Measurements from ENCODE around the gene NMNAT3.

NMNAT3 gene

DNA sequence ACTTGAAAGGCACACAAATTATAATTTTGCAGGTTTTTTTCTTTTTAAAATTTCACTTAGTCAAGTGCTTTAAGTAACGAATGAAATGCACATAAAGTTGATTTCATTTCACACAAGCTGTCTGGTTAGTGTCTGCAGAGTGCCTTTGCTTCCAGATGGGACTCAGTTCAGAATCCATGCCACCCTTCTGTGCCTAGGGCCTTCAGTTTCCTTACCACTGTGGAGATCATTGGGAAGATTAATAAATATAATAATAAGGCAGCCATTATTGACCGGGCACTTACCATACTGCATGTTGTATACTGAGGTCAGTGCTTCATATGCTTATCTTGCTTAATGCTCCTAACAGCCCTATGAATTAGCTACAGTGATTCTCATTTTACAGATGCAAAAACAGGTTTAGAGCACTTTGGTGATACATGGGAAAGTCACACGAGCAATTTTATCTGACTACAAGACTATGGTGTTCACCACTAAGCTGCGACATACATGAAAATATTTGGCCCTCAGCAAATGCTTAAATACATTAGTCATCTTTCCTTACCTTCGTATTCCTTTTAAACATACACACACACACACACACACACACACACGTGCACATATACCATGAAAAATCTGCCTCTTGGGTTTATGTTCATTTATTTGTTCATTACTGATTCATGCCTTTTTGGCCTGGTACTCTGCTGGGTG, 3.1 kb downstream of the NMNAT3 start:
- no peak for DNase-seq

DNA sequence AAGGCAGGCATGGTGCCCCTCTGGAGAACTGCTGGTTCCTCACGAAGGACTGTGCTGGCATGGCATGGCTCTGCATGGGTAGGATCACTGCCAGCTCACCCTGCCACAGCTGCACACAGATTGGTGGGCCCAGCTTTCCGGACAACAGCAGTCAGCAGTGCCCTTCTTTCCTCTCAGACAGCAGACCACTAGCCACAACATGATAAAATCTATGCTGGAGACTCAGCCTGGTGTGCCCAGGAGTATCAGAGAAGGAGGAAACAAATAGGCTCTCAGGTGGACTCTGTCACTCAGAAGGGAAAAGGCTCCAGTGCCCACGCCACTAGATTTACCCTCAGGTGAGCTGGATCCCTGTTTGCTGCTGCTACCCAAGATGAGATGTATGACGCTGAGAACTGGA, 4.9 kb downstream of the NMNAT3 start:
- no peak for DNase-seq

- no peak for DNase-seq
Observed at GRCh38 chr3:139671863-139672646, 5.7 kb downstream of the NMNAT3 start.

DNA sequence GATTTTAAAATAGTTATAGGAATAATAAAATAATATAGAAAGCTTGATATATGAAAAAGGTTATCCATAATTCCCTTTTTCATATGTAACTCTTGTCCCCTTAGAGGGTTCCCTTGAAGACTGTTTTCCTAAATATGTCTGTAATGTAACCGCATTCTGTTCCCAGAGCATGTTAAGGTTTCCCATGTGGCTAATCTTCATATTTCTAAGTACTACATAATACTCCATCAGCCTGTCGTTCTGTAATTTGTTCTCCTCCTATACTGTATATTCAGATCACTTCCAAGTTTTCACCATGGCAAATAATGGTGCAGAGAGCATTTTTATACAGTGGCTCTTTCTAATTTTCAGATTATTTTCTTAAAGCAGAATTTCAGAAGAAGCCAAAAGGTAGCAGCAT, 6.7 kb downstream of the NMNAT3 start:
- DNase-seq = no peak

DNA sequence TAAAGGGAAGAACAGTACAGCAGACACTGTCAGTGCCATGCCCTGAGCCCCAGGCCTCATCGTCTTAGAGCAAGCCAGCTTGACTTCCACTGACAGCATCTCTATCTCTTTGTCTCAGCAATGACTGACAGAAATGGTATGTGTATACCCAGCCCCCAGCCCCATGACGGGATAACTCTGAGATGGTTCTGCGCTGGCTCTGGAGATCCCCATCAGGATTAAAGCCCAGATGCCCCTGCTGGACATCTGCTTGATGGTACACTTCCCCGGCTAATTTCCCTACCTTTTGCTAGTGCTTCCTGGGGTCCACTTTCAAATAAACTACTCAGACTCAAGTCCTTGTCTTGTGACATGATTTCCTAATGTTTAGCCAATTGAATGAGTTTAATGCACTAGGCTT, 7.6 kb downstream of the NMNAT3 start:
- no peak for DNase-seq

- no peak for DNase-seq
Observed at GRCh38 chr3:139668332-139668731, 9.4 kb downstream of the NMNAT3 start.

- no peak for DNase-seq
Observed at GRCh38 chr3:139664958-139665357, 12.8 kb downstream of the NMNAT3 start.

GRCh38 chr3:139660269-139660668, 17.5 kb downstream of the NMNAT3 start:
- no peak for DNase-seq

- DNase-seq = no peak
Observed at GRCh38 chr3:139659511-139659910, 18.3 kb downstream of the NMNAT3 start.

GRCh38 chr3:139657936-139658335, 19.8 kb downstream of the NMNAT3 start:
- DNase-seq = no peak

- no peak for DNase-seq
Observed at GRCh38 chr3:139657434-139657833, 20.3 kb downstream of the NMNAT3 start.

- no peak for DNase-seq
Observed at GRCh38 chr3:139655909-139656595, 21.7 kb downstream of the NMNAT3 start.

GRCh38 chr3:139654637-139655365, 23.0 kb downstream of the NMNAT3 start:
- no peak for DNase-seq

DNA sequence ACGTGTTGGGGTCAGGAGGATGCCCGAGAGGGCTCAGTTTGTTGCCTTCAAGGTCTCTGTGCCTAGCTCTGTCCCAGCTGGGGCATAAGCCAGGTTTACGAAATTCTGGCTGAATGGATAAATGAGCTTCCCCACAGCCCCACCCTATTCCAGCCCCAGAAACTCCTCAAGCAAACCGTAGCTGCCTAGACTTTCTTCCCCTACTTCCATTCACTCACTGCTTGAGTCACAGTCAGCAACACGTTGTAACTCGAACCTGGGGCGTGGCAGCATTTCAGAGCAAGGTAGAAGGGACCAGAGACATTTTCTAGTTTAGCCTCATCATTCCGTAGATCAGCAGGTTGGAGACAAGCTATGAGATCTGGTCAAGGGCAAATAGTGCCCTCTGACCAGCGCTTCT, 24.2 kb downstream of the NMNAT3 start:
- DNase-seq = no peak

GRCh38 chr3:139652561-139652960, 25.2 kb downstream of the NMNAT3 start:
- no peak for DNase-seq

DNA sequence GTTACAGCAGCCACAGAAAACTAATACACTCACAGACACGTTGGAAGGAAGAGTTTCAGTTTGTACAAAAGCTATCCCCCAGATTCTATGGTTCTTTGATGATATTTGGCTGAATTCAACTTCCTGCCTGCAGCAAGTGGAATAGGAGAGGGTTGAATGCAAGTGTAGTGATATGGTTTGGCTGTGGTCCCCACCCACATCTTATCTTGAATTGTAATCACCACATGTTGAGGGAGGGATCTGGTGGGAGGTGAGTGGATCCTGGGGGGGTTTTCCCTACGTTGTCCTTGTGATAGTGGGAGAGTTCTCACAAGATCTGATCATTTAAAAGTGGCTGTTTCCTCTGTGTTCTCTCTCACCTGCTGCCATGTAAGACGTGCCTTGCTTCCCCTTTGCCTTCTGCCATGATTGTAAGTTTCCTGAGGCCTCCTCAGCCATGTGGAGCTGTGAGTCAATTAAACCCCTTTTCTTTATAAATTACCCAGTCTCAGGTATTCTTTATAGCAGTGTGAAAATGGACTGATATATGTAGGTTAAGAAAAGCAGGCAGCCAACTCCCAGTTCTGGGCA, 29.8 kb downstream of the NMNAT3 start:
- DNase-seq = no peak

DNA sequence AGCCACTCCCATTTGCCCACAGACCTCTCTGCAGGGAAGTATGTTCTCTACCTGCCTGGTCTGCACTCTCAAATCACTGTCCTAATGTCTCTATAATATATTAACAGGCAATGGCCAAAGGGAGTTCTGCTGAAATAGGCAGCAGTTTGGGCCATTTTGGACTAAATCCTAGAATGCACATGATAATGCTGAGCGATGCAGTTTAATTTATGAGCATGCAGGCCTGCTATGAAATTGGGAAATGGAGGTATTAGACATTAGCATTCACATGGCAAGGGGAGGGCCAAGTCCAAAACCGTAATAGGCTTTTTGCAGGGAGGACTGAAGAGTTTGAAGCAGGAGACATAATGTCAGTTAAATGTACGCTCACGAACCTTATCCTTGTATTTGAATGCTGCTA, 31.3 kb downstream of the NMNAT3 start:
- DNase-seq = no peak

DNA sequence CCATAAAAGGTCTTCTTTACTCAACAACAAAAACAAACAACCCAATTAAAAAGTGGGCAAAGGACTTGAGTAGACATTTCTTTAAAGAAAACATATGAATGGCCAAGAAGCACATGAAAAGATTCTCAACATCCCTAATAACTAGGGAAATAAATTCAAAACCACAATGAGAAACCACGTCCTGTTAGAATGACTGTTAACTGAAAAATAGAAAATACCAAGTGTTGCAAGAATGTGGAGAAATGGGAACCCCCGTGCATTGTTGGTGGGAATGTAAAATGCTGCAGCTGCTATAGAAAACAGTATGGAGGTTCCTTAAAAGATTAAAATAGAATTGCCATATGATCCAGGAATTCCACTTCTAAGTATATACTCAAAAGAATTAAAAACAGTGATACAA, 34.8 kb downstream of the NMNAT3 start:
- DNase-seq = no peak

DNA sequence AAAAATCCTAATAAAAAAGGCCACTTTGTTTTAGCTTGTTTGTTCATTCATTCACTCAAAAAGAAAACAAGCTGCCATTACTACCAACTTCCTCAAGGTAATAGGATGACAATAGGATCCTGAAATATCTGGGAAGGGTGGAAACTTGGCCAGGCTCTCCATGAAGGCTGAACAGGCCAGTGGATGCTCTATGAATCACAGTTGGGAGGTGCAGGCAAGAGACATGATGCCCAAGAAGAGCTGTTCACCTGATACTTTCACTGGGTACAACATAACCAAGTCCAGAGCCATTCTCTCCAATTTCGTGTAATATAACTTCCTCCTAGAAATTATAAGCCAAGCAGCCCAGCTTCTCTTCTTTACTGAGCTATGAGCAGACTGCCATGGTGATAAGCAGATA, 37.3 kb downstream of the NMNAT3 start:
- DNase-seq = no peak

GRCh38 chr3:139639662-139640061, 38.1 kb downstream of the NMNAT3 start:
- no peak for DNase-seq

GRCh38 chr3:139638518-139638917, 39.3 kb downstream of the NMNAT3 start:
- DNase-seq = no peak

GRCh38 chr3:139636511-139636910, 41.3 kb downstream of the NMNAT3 start:
- peak; percentile 46 for DNase-seq

GRCh38 chr3:139634111-139634635, 43.6 kb downstream of the NMNAT3 start:
- DNase-seq = no peak

Data from NCI-H446 treated with DMSO at 0.1 percent for 48 hours (cell line).